H9 (cell line): ENCODE measurements around the gene IMPDH1. TPM values are rescaled to one million over a fixed set of nuclear protein-coding genes. Genes with fewer than 3 reads are reported as not detected.

Source experiments
- DNase-seq: peaks from one replicate; pipeline ENCODE4 v3.0.0-alpha.2; 2017
- H2AFZ ChIP-seq: one replicate; pipeline ENCODE4 v1.6.1; 2013; ENCODE audit warnings: mild to moderate bottlenecking, low read length, control low read depth, moderate library complexity
- H2AK5ac ChIP-seq: 2 replicates; pipeline ENCODE4 v1.6.1; 2013; ENCODE audit warnings: low read length, control low read depth, mixed read lengths; ENCODE audit not compliant: insufficient read length
- H2BK120ac ChIP-seq: one replicate; pipeline ENCODE4 v1.6.1; 2013; ENCODE audit warnings: low read depth, mild to moderate bottlenecking, low read length, control low read depth, inconsistent platforms; ENCODE audit not compliant: poor library complexity, severe bottlenecking
- H2BK12ac ChIP-seq: 2 replicates; pipeline ENCODE4 v1.6.1; 2013; ENCODE audit warnings: low read length, control low read depth, mixed read lengths, low read depth; ENCODE audit not compliant: insufficient read length
- H2BK15ac ChIP-seq: 2 replicates; pipeline ENCODE4 v1.6.1; 2013; ENCODE audit warnings: low read depth, low read length, control low read depth
- H2BK20ac ChIP-seq: one replicate; pipeline ENCODE4 v1.6.1; 2013; ENCODE audit warnings: low read depth, mild to moderate bottlenecking, low read length, control low read depth, inconsistent platforms; ENCODE audit not compliant: poor library complexity, severe bottlenecking
- H2BK5ac ChIP-seq: 2 replicates; pipeline ENCODE4 v1.6.1; 2013; ENCODE audit warnings: low read length, control low read depth, mixed read lengths; ENCODE audit not compliant: insufficient read length
- H3K14ac ChIP-seq: 2 replicates; pipeline ENCODE4 v1.6.1; 2013; ENCODE audit warnings: low read length, control low read depth; ENCODE audit not compliant: insufficient read depth
- H3K18ac ChIP-seq: 2 replicates; pipeline ENCODE4 v1.6.1; 2013; ENCODE audit warnings: low read depth, mild to moderate bottlenecking, mixed read lengths, low read length, control low read depth; ENCODE audit not compliant: insufficient read length
- H3K23ac ChIP-seq: 2 replicates; pipeline ENCODE4 v1.6.1; 2013; ENCODE audit warnings: low read length, control low read depth, mixed read lengths, low read depth; ENCODE audit not compliant: insufficient read length
- H3K23me2 ChIP-seq: 2 replicates; pipeline ENCODE4 v1.6.1; 2013; ENCODE audit warnings: low read depth, mild to moderate bottlenecking, mixed read lengths, low read length, control low read depth; ENCODE audit not compliant: insufficient read length, poor library complexity, severe bottlenecking
- H3K27ac ChIP-seq: 2 replicates; pipeline ENCODE4 v1.5.1; 2013; ENCODE audit warnings: low read length, control low read depth, mixed read lengths, low read depth; ENCODE audit not compliant: insufficient read length
- H3K27me3 ChIP-seq: 2 replicates; pipeline ENCODE4 v1.6.1; 2013; ENCODE audit warnings: low read length, control low read depth, inconsistent platforms; ENCODE audit not compliant: insufficient read depth
- H3K4ac ChIP-seq: 2 replicates; pipeline ENCODE4 v1.6.1; 2013; ENCODE audit warnings: low read depth, mild to moderate bottlenecking, control low read depth, inconsistent platforms, low read length, moderate library complexity
- H3K4me1 ChIP-seq: 2 replicates; pipeline ENCODE4 v1.6.1; 2013; ENCODE audit warnings: low read length, control low read depth, inconsistent platforms; ENCODE audit not compliant: insufficient read depth
- H3K4me2 ChIP-seq: 2 replicates; pipeline ENCODE4 v1.6.1; 2013; ENCODE audit warnings: low read length, control low read depth, mixed read lengths; ENCODE audit not compliant: insufficient read length, insufficient read depth
- H3K56ac ChIP-seq: 2 replicates; pipeline ENCODE4 v1.6.1; 2013; ENCODE audit warnings: low read depth, mild to moderate bottlenecking, mixed read lengths, low read length, control low read depth; ENCODE audit not compliant: insufficient read length
- H3K79me1 ChIP-seq: 2 replicates; pipeline ENCODE4 v1.6.1; 2013; ENCODE audit warnings: low read depth, mild to moderate bottlenecking, moderate library complexity, low read length, control low read depth, inconsistent platforms; ENCODE audit not compliant: insufficient read depth, poor library complexity, severe bottlenecking
- H3K79me2 ChIP-seq: 2 replicates; pipeline ENCODE4 v1.6.1; 2013; ENCODE audit warnings: low read length, control low read depth, inconsistent platforms; ENCODE audit not compliant: insufficient read depth
- H3K9ac ChIP-seq: 2 replicates; pipeline ENCODE4 v1.6.1; 2013; ENCODE audit warnings: low read length, control low read depth, mixed read lengths; ENCODE audit not compliant: insufficient read length; ENCODE audit errors: extremely low read depth
- H3K9me3 ChIP-seq: one replicate; pipeline ENCODE4 v1.6.1; 2013; ENCODE audit warnings: low read depth, low read length, inconsistent platforms; ENCODE audit not compliant: control insufficient read depth
- H3T11ph ChIP-seq: one replicate; pipeline ENCODE4 v1.6.1; 2013; ENCODE audit warnings: mild to moderate bottlenecking, low read length, control low read depth, inconsistent platforms
- H4K20me1 ChIP-seq: one replicate; pipeline ENCODE4 v1.6.1; 2013; ENCODE audit not compliant: control insufficient read depth, insufficient read length, insufficient read depth
- H4K5ac ChIP-seq: 2 replicates; pipeline ENCODE4 v1.6.1; 2013; ENCODE audit warnings: low read depth, mild to moderate bottlenecking, mixed read lengths, low read length, control low read depth; ENCODE audit not compliant: insufficient read length
- H4K8ac ChIP-seq: replicated peaks from 2 replicates; pipeline ENCODE4 v1.6.1; 2013; ENCODE audit warnings: low read length, control low read depth, mixed read lengths, low read depth; ENCODE audit not compliant: insufficient read length
- H4K91ac ChIP-seq: 2 replicates; pipeline ENCODE4 v1.6.1; 2013; ENCODE audit warnings: low read depth, mild to moderate bottlenecking, moderate library complexity, mixed read lengths, low read length, control low read depth; ENCODE audit not compliant: insufficient read length
- H3K27ac Mint-ChIP-seq, 3 experiments: 2 replicates in 2 of 3; 3 replicates in 1 of 3; pipeline ENCODE4 v1.8.0; 2020 to 2021; ENCODE audit warnings: mixed read lengths in 3 of 3, mild to moderate bottlenecking in 1 of 3, moderate library complexity in 1 of 3
- H3K27me3 Mint-ChIP-seq: 2 replicates; pipeline ENCODE4 v1.8.0; 2021; ENCODE audit warnings: low read depth, mild to moderate bottlenecking, moderate library complexity, mixed read lengths
- H3K36me3 Mint-ChIP-seq, 3 experiments: 2 replicates in 2 of 3; 3 replicates in 1 of 3; pipeline ENCODE4 v1.8.0; 2020 to 2021; ENCODE audit warnings: low read depth in 3 of 3, mixed read lengths in 3 of 3; ENCODE audit not compliant: insufficient read depth in 1 of 3
- H3K4me1 Mint-ChIP-seq, 2 experiments: 2 replicates each; pipeline ENCODE4 v1.8.0; 2020; ENCODE audit warnings: mixed read lengths in 2 of 2
- H3K4me3 Mint-ChIP-seq, 2 experiments: 2 replicates in 1 of 2; 3 replicates in 1 of 2; pipeline ENCODE4 v1.8.0; 2020 to 2021; ENCODE audit warnings: mild to moderate bottlenecking in 2 of 2, mixed read lengths in 2 of 2, moderate library complexity in 1 of 2
- H3K9me3 Mint-ChIP-seq, 2 experiments: 2 replicates in 1 of 2; 3 replicates in 1 of 2; pipeline ENCODE4 v1.8.0; 2020; ENCODE audit warnings: mild to moderate bottlenecking in 2 of 2, mixed read lengths in 2 of 2, moderate library complexity in 1 of 2
- WGBS: extraction: QIAGEN DNeasy Blood & Tissue Kit; methylation state at CpG from one replicate; pipeline ENCODE4 v1.1.7; 2013; ENCODE audit warnings: missing lambda C conversion rate, low lambda C conversion rate, mixed read lengths; ENCODE audit not compliant: insufficient read length; ENCODE audit errors: extremely low coverage; 5-methylcytosine and 5-hydroxymethylcytosine counted together
- total RNA-seq: library from RNA; stranded (reverse); gene quantifications from 2 replicates; pipeline ENCODE4 v1.2.1, GENCODE V29; 2021
- TF ChIP-seq, protein P1 (sequence below): fragments of 200-600 bp; sonication (generic); conservative IDR thresholded peaks from 3 replicates; pipeline ENCODE4 v1.8.0; 2021; ENCODE audit warnings: antibody characterized with exemption, mild to moderate bottlenecking

The IMPDH1 gene
- total RNA-seq, 1 experiment from 2014 or later: 35.2 TPM

DNA sequence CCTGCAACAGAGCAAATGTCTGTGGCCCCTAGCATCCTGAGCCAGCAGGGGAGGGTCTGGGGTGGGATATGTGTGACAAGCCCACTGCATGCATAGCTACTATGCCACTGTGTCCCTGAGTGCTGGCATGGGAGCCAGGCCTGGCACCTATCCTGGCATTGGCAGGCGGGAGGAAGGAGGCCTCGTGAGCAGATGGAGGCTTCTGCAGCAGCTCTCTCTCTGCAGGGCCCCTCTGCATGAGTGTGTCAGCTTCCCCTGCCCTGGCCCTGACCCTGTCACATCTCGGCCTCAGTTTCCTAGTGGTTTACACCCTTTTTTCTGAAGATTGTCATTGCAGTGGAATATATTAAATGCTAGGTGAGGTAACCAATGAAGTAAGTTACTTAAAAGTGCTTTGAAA is 13.1 kb upstream of the IMPDH1 start:
- no peak overlapping the region for H4K91ac ChIP-seq
- no peak overlapping the region for H3K23ac ChIP-seq
- Mint-ChIP-seq H3K27ac (no peak overlapping the region), H3K9me3 (no peaks in the 10 kb centered on the region), H3K4me3 (no peak overlapping the region), H3K4me1 (no peaks in the 10 kb centered on the region), H3K36me3 (no peaks in the 10 kb centered on the region), H3K27me3 (peaks cover 21% of the 10 kb centered on the region)
- H2BK20ac ChIP-seq: no peak overlapping the region
- no peaks in the 10 kb centered on the region for H3K79me1 ChIP-seq
- no peak overlapping the region for H2BK5ac ChIP-seq
- H3K9ac ChIP-seq: no peak overlapping the region
- TF ChIP-seq, protein P1, sequence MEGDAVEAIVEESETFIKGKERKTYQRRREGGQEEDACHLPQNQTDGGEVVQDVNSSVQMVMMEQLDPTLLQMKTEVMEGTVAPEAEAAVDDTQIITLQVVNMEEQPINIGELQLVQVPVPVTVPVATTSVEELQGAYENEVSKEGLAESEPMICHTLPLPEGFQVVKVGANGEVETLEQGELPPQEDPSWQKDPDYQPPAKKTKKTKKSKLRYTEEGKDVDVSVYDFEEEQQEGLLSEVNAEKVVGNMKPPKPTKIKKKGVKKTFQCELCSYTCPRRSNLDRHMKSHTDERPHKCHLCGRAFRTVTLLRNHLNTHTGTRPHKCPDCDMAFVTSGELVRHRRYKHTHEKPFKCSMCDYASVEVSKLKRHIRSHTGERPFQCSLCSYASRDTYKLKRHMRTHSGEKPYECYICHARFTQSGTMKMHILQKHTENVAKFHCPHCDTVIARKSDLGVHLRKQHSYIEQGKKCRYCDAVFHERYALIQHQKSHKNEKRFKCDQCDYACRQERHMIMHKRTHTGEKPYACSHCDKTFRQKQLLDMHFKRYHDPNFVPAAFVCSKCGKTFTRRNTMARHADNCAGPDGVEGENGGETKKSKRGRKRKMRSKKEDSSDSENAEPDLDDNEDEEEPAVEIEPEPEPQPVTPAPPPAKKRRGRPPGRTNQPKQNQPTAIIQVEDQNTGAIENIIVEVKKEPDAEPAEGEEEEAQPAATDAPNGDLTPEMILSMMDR: no peak
- no peak overlapping the region for H2BK15ac ChIP-seq
- no peaks in the 10 kb centered on the region for H3K23me2 ChIP-seq
- H4K8ac ChIP-seq: no peak overlapping the region
- H3T11ph ChIP-seq: no peak overlapping the region
- H3K27ac ChIP-seq: no peak overlapping the region
- no peak overlapping the region for H2BK12ac ChIP-seq
- no peak overlapping the region for H3K4ac ChIP-seq
- no CpG with 5 or more reads among the region's 3 CpGs for WGBS
- H4K20me1 ChIP-seq: no peaks in the 10 kb centered on the region
- no peak overlapping the region for H3K18ac ChIP-seq
- H3K4me2 ChIP-seq: no peak overlapping the region
- H2BK120ac ChIP-seq: no peak overlapping the region
- no peak overlapping the region for H3K14ac ChIP-seq
- no peak overlapping the region for H2AFZ ChIP-seq
- DNase-seq: no peak
- H3K79me2 ChIP-seq: no peaks in the 10 kb centered on the region
- no peak overlapping the region for H2AK5ac ChIP-seq
- H3K56ac ChIP-seq: no peak overlapping the region
- H3K27me3 ChIP-seq: no peaks in the 10 kb centered on the region
- no peak overlapping the region for H4K5ac ChIP-seq
- no peaks in the 10 kb centered on the region for H3K9me3 ChIP-seq
- H3K4me1 ChIP-seq: no peaks in the 10 kb centered on the region
